K562 (cell line): ENCODE results near the gene CD300A. TPM values are rescaled to one million over a fixed set of nuclear protein-coding genes. Genes with fewer than 3 reads are reported as not detected.

Experiments
- ATAC-seq: fragments of 200-7000 bp; cut with Tn5 transposase; 3 replicates; pipeline ENCODE4 v1.9.1; 2020; ENCODE audit warnings: moderate library complexity
- BruUV-seq: library from RNA; stranded (reverse); fragments of 400-500 nt; replicated peaks from 2 replicates; lab custom pipeline; 2021; lab: Mats Ljungman, UMichigan
- CTCF ChIA-PET: fragments of 300-600 bp; formaldehyde crosslinking; extraction: SDS; loops from one replicate; lab custom pipeline; 2021; ENCODE audit warnings: low intra/inter-chr PET ratio; lab: Yijun Ruan, JAX
- POLR2A ChIA-PET: fragments of 300-600, 350-650 bp; sonication (Branson Sonifier 250); formaldehyde crosslinking; extraction: SDS; loops from one replicate; lab custom pipeline; 2021; ENCODE audit warnings: antibody characterized with exemption, inconsistent platforms; lab: Yijun Ruan, JAX
- DNase-seq, 4 experiments: peaks; one replicate each; pipeline versions ENCODE4 v3.0.0 to v3.0.0-alpha.2; 2011 to 2018; ENCODE audit warnings: low spot score in 3 of 4, mixed read lengths in 3 of 4; ENCODE audit errors: extremely low read depth in 1 of 4
- FAIRE-seq: peaks from 2 replicates; lab custom pipeline; 2011; peaks lifted over from hg19 to GRCh38; lab: Jason Lieb, UNC
- H2AFZ ChIP-seq: 2 replicates; pipeline ENCODE4 v1.6.0; 2011; ENCODE audit warnings: low read depth, low read length, control low read depth, inconsistent platforms
- H3K27ac ChIP-seq: fragments of 200-600 bp; 3 replicates; pipeline ENCODE4 v1.8.0; 2011; ENCODE audit warnings: low read depth, mild to moderate bottlenecking, control low read depth, inconsistent platforms, low read length, moderate library complexity, mixed read lengths; ENCODE audit errors: extremely low read depth
- H3K27me3 ChIP-seq, 2 experiments: fragments of 300-600 bp in 1 of 2; 2 replicates in 1 of 2; 3 replicates in 1 of 2; pipeline versions ENCODE4 v1.6.0 to v1.8.0; 2011; ENCODE audit warnings: inconsistent platforms in 2 of 2, low read length in 2 of 2, mild to moderate bottlenecking in 1 of 2, mixed read lengths in 1 of 2, moderate library complexity in 1 of 2; ENCODE audit not compliant: control insufficient read depth in 2 of 2, insufficient read depth in 2 of 2
- H3K36me3 ChIP-seq: fragments of 300-600 bp; 3 replicates; pipeline ENCODE4 v1.8.0; 2011; ENCODE audit warnings: mild to moderate bottlenecking, low read length, inconsistent platforms; ENCODE audit not compliant: control insufficient read depth, insufficient read depth
- H3K4me1 ChIP-seq, 2 experiments: fragments of 200-600 bp in 1 of 2; replicated peaks in 1 of 2; 2 replicates in 1 of 2; 3 replicates in 1 of 2; pipeline versions ENCODE4 v1.5.1 to v1.8.0; 2011; ENCODE audit warnings: inconsistent platforms in 2 of 2, low read length in 2 of 2, mild to moderate bottlenecking in 1 of 2, mixed read lengths in 1 of 2, moderate library complexity in 1 of 2; ENCODE audit not compliant: control insufficient read depth in 2 of 2, insufficient read depth in 2 of 2
- H3K4me2 ChIP-seq: 2 replicates; pipeline ENCODE4 v1.6.1; 2011; ENCODE audit warnings: low read length, control low read depth, inconsistent platforms, mixed read lengths; ENCODE audit not compliant: insufficient read depth
- H3K4me3 ChIP-seq: fragments of 200-600 bp; sonication (generic), shearing (Covaris generic); 2 replicates; pipeline ENCODE4 v1.5.1; 2016; ENCODE audit warnings: control low read depth, inconsistent platforms
- H3K79me2 ChIP-seq: fragments of 200-600 bp; 3 replicates; pipeline ENCODE4 v1.8.0; 2011; ENCODE audit warnings: low read length, inconsistent platforms; ENCODE audit not compliant: control insufficient read depth, insufficient read depth
- H3K9ac ChIP-seq, 2 experiments: 2 replicates each; pipeline versions ENCODE4 v1.6.0 to v1.6.1; 2011; ENCODE audit warnings: low read depth in 2 of 2, low read length in 2 of 2, control low read depth in 1 of 2, inconsistent platforms in 1 of 2, mild to moderate bottlenecking in 1 of 2, mixed read lengths in 1 of 2; ENCODE audit not compliant: insufficient read depth in 1 of 2
- H3K9me1 ChIP-seq: one replicate; pipeline ENCODE4 v1.6.0; 2011; ENCODE audit warnings: inconsistent platforms, mild to moderate bottlenecking, low read length, moderate library complexity; ENCODE audit not compliant: control insufficient read depth, insufficient read depth
- H3K9me3 ChIP-seq: replicated peaks from 2 replicates; pipeline ENCODE4 v1.5.1; 2011; ENCODE audit warnings: low read depth, low read length, inconsistent platforms; ENCODE audit not compliant: control insufficient read depth, insufficient read depth
- H4K20me1 ChIP-seq: replicated peaks from 2 replicates; pipeline ENCODE4 v1.6.1; 2011; ENCODE audit warnings: low read length, inconsistent platforms, mixed read lengths; ENCODE audit not compliant: control insufficient read depth, insufficient read depth
- CC2D1A ChIP-seq: fragments of 450-650 bp; IDR thresholded peaks from 2 replicates; pipeline ENCODE4 v1.6.1; 2017; ENCODE audit warnings: mild to moderate bottlenecking
- HMG20B ChIP-seq: fragments of 250-450 bp; sonication (Bioruptor Pico); IDR thresholded peaks from 2 replicates; pipeline ENCODE4 v1.5.0; 2021; ENCODE audit warnings: mild to moderate bottlenecking
- MYC ChIP-seq, 2 experiments: fragments of 250-450 bp in 1 of 2; sonication (Bioruptor Pico) in 1 of 2; IDR thresholded peaks; 2 replicates each; pipeline versions ENCODE4 v1.5.1 to v1.6.1; 2012 to 2021; ENCODE audit warnings: low read depth in 2 of 2, borderline replicate concordance in 1 of 2, improper control_type of control experiment in 1 of 2, low read length in 1 of 2, mild to moderate bottlenecking in 1 of 2, moderate library complexity in 1 of 2
- NFE2L1 ChIP-seq: fragments of 450-650 bp; IDR thresholded peaks from 2 replicates; pipeline ENCODE4 v1.6.1; 2016; ENCODE audit warnings: missing genetic modification characterization, low read depth, mild to moderate bottlenecking, missing compliant biosample characterization, moderate library complexity, borderline replicate concordance
- POU5F1 ChIP-seq: fragments of 150-350 bp; IDR thresholded peaks from 2 replicates; pipeline ENCODE4 v1.6.1; 2014; ENCODE audit warnings: borderline replicate concordance, low read length, low read depth, mild to moderate bottlenecking; ENCODE audit not compliant: partially characterized antibody
- RBFOX2 ChIP-seq: fragments of 200-400 bp; formaldehyde crosslinking; IDR thresholded peaks from 2 replicates; pipeline ENCODE4 v1.6.1; 2017; ENCODE audit warnings: low read depth, mild to moderate bottlenecking, low read length, moderate library complexity
- ZC3H11A ChIP-seq: IDR thresholded peaks from 2 replicates; pipeline ENCODE4 v1.6.1; 2012; ENCODE audit warnings: low read depth, low read length, improper control_type of control experiment
- ZFPM2 ChIP-seq: fragments of 250-450 bp; sonication (Bioruptor Pico); IDR thresholded peaks from 2 replicates; pipeline ENCODE4 v1.5.1; 2022; ENCODE audit warnings: mild to moderate bottlenecking
- ZNF589 ChIP-seq: fragments of 200-800 bp; sonication (Bioruptor generic); IDR thresholded peaks from 2 replicates; pipeline ENCODE4 v1.6.1; 2016; ENCODE audit warnings: low read depth, missing genetic modification characterization, missing compliant biosample characterization
- ZNF699 ChIP-seq: fragments of 250-450 bp; sonication (Bioruptor Pico); IDR thresholded peaks from 2 replicates; pipeline ENCODE4 v1.8.0; 2021; ENCODE audit warnings: mild to moderate bottlenecking, moderate library complexity; ENCODE audit not compliant: insufficient replicate concordance
- ZZZ3 ChIP-seq: fragments of 450-650 bp; IDR thresholded peaks from 2 replicates; pipeline ENCODE4 v1.6.1; 2016; ENCODE audit warnings: antibody characterized with exemption, mild to moderate bottlenecking, moderate library complexity
- WGBS: fragments of 100-300 bp; shearing (Covaris generic); methylation state at CpG from one replicate; pipeline ENCODE4 v1.1.6; 2016; ENCODE audit warnings: low coverage, mixed read lengths; ENCODE audit not compliant: insufficient coverage; ENCODE audit errors: missing lambda C conversion rate; 5-methylcytosine and 5-hydroxymethylcytosine counted together
- in situ Hi-C: fragments of 300-500 bp; cut with MboI; formaldehyde crosslinking; loops from 4 replicates; pipeline ENCODE4 v1.15.0; 2018; ENCODE audit warnings: inconsistent platforms, mixed read lengths
- intact Hi-C: fragments of 100-400 bp; cut with micrococcal nuclease; formaldehyde crosslinking; loops from 2 replicates; pipeline ENCODE4 v1.14.2; 2022
- polyA plus RNA-seq, 8 experiments: library from polyadenylated mRNA; depleted of rRNA in 4 of 8; stranded (reverse) in 5 of 8; unstranded in 3 of 8; fragments of >200 nt; fragmentation: Nextera tagmentation in 2 of 8; fragmentation: Illumina TruSeq in 1 of 8; extraction: Ambion mirVana in 2 of 8; extraction: Trizol in 1 of 8; gene quantifications; 2 replicates each; pipeline versions ENCODE4 v1.2.1 to v1.2.3, GENCODE V29; 2011 to 2014; ENCODE audit warnings: inconsistent platforms in 1 of 8, missing spikeins in 1 of 8
- total RNA-seq, 7 experiments: library from RNA; depleted of rRNA in 6 of 7; stranded (reverse); fragments of >200 nt in 6 of 7; fragmentation: Illumina TruSeq in 2 of 7; extraction: Trizol in 2 of 7; gene quantifications; 2 replicates each; pipeline versions ENCODE4 v1.2.1 to v1.2.3, GENCODE V29; 2011 to 2021; ENCODE audit warnings: low replicate concordance in 1 of 7

The CD300A gene
- total and polyA plus RNA-seq, 9 of the 15 experiments (the other 6 are each of a cell fraction or from before 2014, with no cell fraction given) = 0.21 to 1.7 (median 0.41) TPM; not detected in 1

DNA sequence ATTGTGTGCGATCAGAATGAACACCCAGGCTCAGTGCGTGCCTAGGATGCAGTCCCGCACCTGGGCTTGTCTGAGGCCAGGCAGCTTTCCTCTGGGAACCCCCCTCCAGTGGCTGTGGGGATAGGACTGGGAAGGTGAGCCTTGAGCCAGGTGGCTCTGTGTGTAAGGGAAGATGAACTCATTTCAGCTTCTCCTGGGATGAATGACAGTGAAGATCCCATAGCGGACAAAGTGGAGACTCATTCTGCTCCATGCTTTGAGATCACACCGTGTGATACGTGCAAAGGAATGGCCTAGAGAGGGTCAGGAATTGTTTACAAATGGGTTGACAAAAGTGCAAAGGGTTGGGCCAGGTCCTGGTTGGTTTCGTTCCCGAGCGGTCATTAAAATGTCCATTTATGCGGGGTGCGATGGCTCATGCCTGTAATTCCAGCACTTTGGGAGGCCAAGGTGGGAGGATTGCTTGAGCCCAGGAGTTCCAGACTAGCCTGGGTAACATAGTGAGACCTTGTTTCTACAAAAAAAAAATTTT, 18.7 kb upstream of the CD300A start:
- in situ Hi-C loops = no loop called here

DNA sequence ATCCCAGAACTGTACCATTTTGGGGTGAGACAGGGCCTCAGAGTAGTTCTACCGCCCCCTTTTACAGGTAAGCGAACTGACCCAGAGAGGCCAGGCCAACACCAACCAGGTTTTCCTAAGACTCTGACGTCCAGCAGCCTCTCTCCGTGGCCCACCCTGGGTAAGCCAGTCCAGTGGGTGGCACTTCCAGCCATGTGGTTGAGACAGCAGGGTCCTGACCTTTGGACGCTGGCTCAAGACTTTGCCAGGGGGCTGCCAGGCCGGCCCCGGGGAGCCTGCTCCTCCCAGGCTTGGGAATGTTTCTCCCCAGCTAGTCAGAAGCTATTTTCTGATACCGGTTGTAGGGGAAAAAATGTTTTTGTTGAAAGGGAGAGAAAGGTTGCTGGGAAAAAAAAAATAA, 17.7 kb upstream of the CD300A start:
- no peaks in the 10 kb centered on the region for H3K79me2 ChIP-seq
- no peaks in the 10 kb centered on the region for H4K20me1 ChIP-seq
- no peak overlapping the region for H3K27ac ChIP-seq
- H3K27me3 ChIP-seq = peaks cover 14 to 59% of the 10 kb centered on the region in 2 experiments; a peak in 4 of 5 replicates
- H3K9ac ChIP-seq = peak overlapping the region in 1 of 2 experiments; percentile 14; a peak in 1 of 4 replicates
- no peaks in the 10 kb centered on the region for H3K9me3 ChIP-seq
- ChIA-PET POLR2A (interaction anchor here (0.6 kb wide), 1 partner anchor 10 kb away, joined by 3 read pairs; no protein-coding TSS in a partner anchor), CTCF (no interaction called here)
- no TSS peak for BruUV-seq
- no peak overlapping the region for H2AFZ ChIP-seq
- 32% methylated on average over 7 of the region's 8 CpGs for WGBS
- H3K36me3 ChIP-seq = no peaks in the 10 kb centered on the region
- no peak for FAIRE-seq
- H3K9me1 ChIP-seq = no peaks in the 10 kb centered on the region
- no peak for ATAC-seq
- H3K4me3 ChIP-seq = no peak overlapping the region
- DNase-seq = no peak
- H3K4me2 ChIP-seq = no peak overlapping the region
- in situ Hi-C loops (no loop called here), intact Hi-C loops (no loop called here)
- peaks cover 4 to 20% of the 10 kb centered on the region in 2 experiments; a peak in 2 of 5 replicates for H3K4me1 ChIP-seq
- TF ChIP-seq CC2D1A = no peak
- TF ChIP-seq ZZZ3 = no peak
- TF ChIP-seq NFE2L1 (tag) = no peak
- TF ChIP-seq ZC3H11A = no peak
- no peak for TF ChIP-seq ZNF699 (CRISPR knock-in tag)
- no peak for TF ChIP-seq ZFPM2 (CRISPR knock-in tag)
- no peak for TF ChIP-seq POU5F1
- TF ChIP-seq HMG20B (CRISPR knock-in tag) = no peak
- no peak for TF ChIP-seq ZNF589
- no peak for TF ChIP-seq MYC (IDR thresholded peaks at IDR 0.05; ENCODE audit: low read depth, low read length)
- TF ChIP-seq MYC (CRISPR knock-in tag; IDR thresholded peaks at IDR 0.05; ENCODE audit: borderline replicate concordance, low read depth) = no peak

More for the DNA sequence above, 18.7 kb upstream of the CD300A start:
- DNase-seq (no peak), FAIRE-seq (no peak), ATAC-seq (no peak)
- no peak overlapping the region for H3K27ac ChIP-seq
- 31% methylated on average over 11 of the region's 11 CpGs for WGBS
- no peak overlapping the region for H3K9ac ChIP-seq
- intact Hi-C loops = no loop called here
- no peaks in the 10 kb centered on the region for H3K36me3 ChIP-seq
- BruUV-seq = no TSS peak
- no peak overlapping the region for H3K4me2 ChIP-seq
- H4K20me1 ChIP-seq = no peaks in the 10 kb centered on the region
- H3K27me3 ChIP-seq = peaks cover 14 to 50% of the 10 kb centered on the region in 2 experiments; a peak in 4 of 5 replicates
- TF ChIP-seq RBFOX2 = no peak
- no peaks in the 10 kb centered on the region for H3K9me3 ChIP-seq
- POLR2A ChIA-PET = no interaction called here
- H3K4me1 ChIP-seq = peaks cover 7 to 20% of the 10 kb centered on the region in 2 experiments; a peak in 3 of 5 replicates
- H2AFZ ChIP-seq = no peak overlapping the region
- no peak overlapping the region for H3K4me3 ChIP-seq
- CTCF ChIA-PET = no interaction called here
- no peaks in the 10 kb centered on the region for H3K79me2 ChIP-seq
- no peaks in the 10 kb centered on the region for H3K9me1 ChIP-seq
